HepG2 (cell line): ENCODE measurements around the gene CASP7. TPM values are rescaled to one million over a fixed set of nuclear protein-coding genes. Genes with fewer than 3 reads are reported as not detected.

ENCODE experiments used
- DPF2 ChIP-seq: sonication (generic); formaldehyde crosslinking; IDR thresholded peaks from 2 replicates; pipeline ENCODE4 v1.4.0; 2020; ENCODE audit warnings: mild to moderate bottlenecking, low read depth, missing genetic modification reagents, borderline replicate concordance
- FOXA3 ChIP-seq: IDR thresholded peaks from 2 replicates; pipeline ENCODE4 v1.6.1; 2016; ENCODE audit warnings: missing genetic modification reagents, missing compliant biosample characterization
- FOXC1 ChIP-seq: sonication (generic); formaldehyde crosslinking; IDR thresholded peaks from 2 replicates; pipeline ENCODE4 v1.8.0; 2022; ENCODE audit warnings: mild to moderate bottlenecking, missing genetic modification reagents, borderline replicate concordance
- GABPA ChIP-seq, 2 experiments: IDR thresholded peaks; 2 replicates each; pipeline ENCODE4 v1.6.1; 2011 to 2016; ENCODE audit warnings: low read depth in 2 of 2, low read length in 1 of 2, missing biosample characterization in 1 of 2, missing genetic modification characterization in 1 of 2
- ISX ChIP-seq: sonication (generic); formaldehyde crosslinking; conservative IDR thresholded peaks from 2 replicates; pipeline ENCODE4 v1.5.0; 2020; ENCODE audit warnings: missing genetic modification reagents
- MTA1 ChIP-seq: sonication (generic); formaldehyde crosslinking; IDR thresholded peaks from 2 replicates; pipeline ENCODE4 v1.4.0; 2020; ENCODE audit warnings: missing genetic modification reagents, mild to moderate bottlenecking, borderline replicate concordance
- RFX5 ChIP-seq: IDR thresholded peaks from 2 replicates; pipeline ENCODE4 v1.6.1; 2011; ENCODE audit warnings: low read depth, low read length, improper control_type of control experiment
- SNRNP70 ChIP-seq: fragments of 200-400 bp; formaldehyde crosslinking; IDR thresholded peaks from 2 replicates; pipeline ENCODE4 v1.6.1; 2017; ENCODE audit warnings: mild to moderate bottlenecking, low read depth, low read length, moderate library complexity
- ZFP62 ChIP-seq: sonication (generic); formaldehyde crosslinking; IDR thresholded peaks from 2 replicates; pipeline ENCODE4 v1.4.0; 2020; ENCODE audit warnings: missing genetic modification reagents
- ZNF33B ChIP-seq: sonication (generic); formaldehyde crosslinking; IDR thresholded peaks from 2 replicates; pipeline ENCODE4 v1.5.1; 2020; ENCODE audit warnings: mild to moderate bottlenecking, missing genetic modification reagents
- ZNF572 ChIP-seq: sonication (generic); formaldehyde crosslinking; IDR thresholded peaks from 2 replicates; pipeline ENCODE4 v1.5.1; 2020; ENCODE audit warnings: mild to moderate bottlenecking, missing genetic modification reagents
- ZNF605 ChIP-seq: sonication (generic); formaldehyde crosslinking; IDR thresholded peaks from 2 replicates; pipeline ENCODE4 v1.8.0; 2022; ENCODE audit warnings: mild to moderate bottlenecking, missing genetic modification reagents
- ZNF773 ChIP-seq: sonication (generic); formaldehyde crosslinking; IDR thresholded peaks from 2 replicates; pipeline ENCODE4 v1.4.0; 2020; ENCODE audit warnings: missing genetic modification reagents, borderline replicate concordance
- polyA plus RNA-seq, 8 experiments: library from polyadenylated mRNA; depleted of rRNA in 3 of 8; stranded (reverse) in 7 of 8; unstranded in 1 of 8; fragments of >200 nt; fragmentation: Illumina TruSeq in 4 of 8; extraction: Trizol in 4 of 8; gene quantifications; 2 replicates each; pipeline versions ENCODE4 v1.2.1 to v1.2.3, GENCODE V29; 2011 to 2016; ENCODE audit warnings: low read depth in 4 of 8, missing spikeins in 1 of 8, mixed read lengths in 1 of 8; ENCODE audit not compliant: insufficient read depth in 1 of 8
- total RNA-seq, 5 experiments: library from RNA; depleted of rRNA; stranded (reverse); fragments of >200 nt; fragmentation: Illumina TruSeq; extraction: Trizol; gene quantifications; 2 replicates each; pipeline ENCODE4 v1.2.3, GENCODE V29; 2016; ENCODE audit warnings: low read depth in 1 of 5
- TF ChIP-seq, protein P1 (sequence below): sonication (generic); formaldehyde crosslinking; conservative IDR thresholded peaks from 2 replicates; pipeline ENCODE4 v1.4.0; 2020; ENCODE audit warnings: missing genetic modification reagents
- TF ChIP-seq, protein P2 (sequence below): sonication (generic); formaldehyde crosslinking; IDR thresholded peaks from 2 replicates; pipeline ENCODE4 v1.8.0; 2023; ENCODE audit warnings: mild to moderate bottlenecking, missing genetic modification reagents
- TF ChIP-seq, protein P3 (sequence below): sonication (generic); formaldehyde crosslinking; IDR thresholded peaks from 2 replicates; pipeline ENCODE4 v1.5.0; 2020; ENCODE audit warnings: missing genetic modification reagents
- TF ChIP-seq, protein P4 (sequence below): sonication (generic); formaldehyde crosslinking; IDR thresholded peaks from 2 replicates; pipeline ENCODE4 v1.4.0; 2020; ENCODE audit warnings: missing genetic modification reagents
- TF ChIP-seq, protein P5 (sequence below): sonication (generic); formaldehyde crosslinking; conservative IDR thresholded peaks from 2 replicates; pipeline ENCODE4 v1.8.0; 2022; ENCODE audit warnings: missing genetic modification reagents
- TF ChIP-seq, protein P6 (sequence below): sonication (generic); formaldehyde crosslinking; IDR thresholded peaks from 2 replicates; pipeline ENCODE4 v1.4.0; 2020; ENCODE audit warnings: missing genetic modification reagents, mild to moderate bottlenecking, borderline replicate concordance

The CASP7 gene
- total and polyA plus RNA-seq, 2 of the 13 experiments (the other 11 are each of a cell fraction or from before 2014, with no cell fraction given): 11.9 to 39.3 TPM

DNA sequence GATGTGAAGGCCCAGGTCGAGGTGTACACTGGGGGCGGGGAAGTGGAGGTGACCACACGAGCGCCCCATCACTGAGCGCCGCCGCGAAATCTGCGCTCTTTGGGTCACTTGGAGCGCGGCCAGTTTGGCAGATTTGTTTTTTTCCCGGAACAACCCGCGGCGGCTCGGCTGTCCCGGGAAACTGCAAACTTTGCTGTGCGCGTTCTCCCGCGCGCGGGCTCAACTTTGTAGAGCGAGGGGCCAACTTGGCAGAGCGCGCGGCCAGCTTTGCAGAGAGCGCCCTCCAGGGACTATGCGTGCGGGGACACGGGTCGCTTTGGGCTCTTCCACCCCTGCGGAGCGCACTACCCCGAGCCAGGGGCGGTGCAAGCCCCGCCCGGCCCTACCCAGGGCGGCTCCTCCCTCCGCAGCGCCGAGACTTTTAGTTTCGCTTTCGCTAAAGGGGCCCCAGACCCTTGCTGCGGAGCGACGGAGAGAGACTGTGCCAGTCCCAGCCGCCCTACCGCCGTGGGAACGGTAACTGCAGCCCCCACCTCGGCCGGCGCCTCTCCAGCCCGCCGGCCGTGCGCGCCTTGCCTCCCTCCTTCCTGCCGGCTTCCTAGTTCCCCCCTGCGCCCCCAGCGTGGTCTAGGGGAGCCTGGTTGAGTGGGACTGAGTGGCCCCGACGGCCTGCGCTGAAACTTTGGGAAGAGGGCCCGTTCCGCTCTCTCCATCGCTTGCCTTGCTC, at the start of gene CASP7 (continued):
- TF ChIP-seq, protein P1, sequence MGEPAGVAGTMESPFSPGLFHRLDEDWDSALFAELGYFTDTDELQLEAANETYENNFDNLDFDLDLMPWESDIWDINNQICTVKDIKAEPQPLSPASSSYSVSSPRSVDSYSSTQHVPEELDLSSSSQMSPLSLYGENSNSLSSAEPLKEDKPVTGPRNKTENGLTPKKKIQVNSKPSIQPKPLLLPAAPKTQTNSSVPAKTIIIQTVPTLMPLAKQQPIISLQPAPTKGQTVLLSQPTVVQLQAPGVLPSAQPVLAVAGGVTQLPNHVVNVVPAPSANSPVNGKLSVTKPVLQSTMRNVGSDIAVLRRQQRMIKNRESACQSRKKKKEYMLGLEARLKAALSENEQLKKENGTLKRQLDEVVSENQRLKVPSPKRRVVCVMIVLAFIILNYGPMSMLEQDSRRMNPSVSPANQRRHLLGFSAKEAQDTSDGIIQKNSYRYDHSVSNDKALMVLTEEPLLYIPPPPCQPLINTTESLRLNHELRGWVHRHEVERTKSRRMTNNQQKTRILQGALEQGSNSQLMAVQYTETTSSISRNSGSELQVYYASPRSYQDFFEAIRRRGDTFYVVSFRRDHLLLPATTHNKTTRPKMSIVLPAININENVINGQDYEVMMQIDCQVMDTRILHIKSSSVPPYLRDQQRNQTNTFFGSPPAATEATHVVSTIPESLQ: no peak
- TF ChIP-seq, protein P2, sequence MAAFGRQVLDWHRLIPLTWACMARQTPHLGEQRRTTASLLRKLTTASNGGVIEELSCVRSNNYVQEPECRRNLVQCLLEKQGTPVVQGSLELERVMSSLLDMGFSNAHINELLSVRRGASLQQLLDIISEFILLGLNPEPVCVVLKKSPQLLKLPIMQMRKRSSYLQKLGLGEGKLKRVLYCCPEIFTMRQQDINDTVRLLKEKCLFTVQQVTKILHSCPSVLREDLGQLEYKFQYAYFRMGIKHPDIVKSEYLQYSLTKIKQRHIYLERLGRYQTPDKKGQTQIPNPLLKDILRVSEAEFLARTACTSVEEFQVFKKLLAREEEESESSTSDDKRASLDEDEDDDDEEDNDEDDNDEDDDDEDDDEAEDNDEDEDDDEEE (CRISPR knock-in tag): 0 out of 2 replicates have a peak, but pooled peaks have one; percentile 49
- TF ChIP-seq ZNF572 (CRISPR knock-in tag) (no peak), ZNF773 (CRISPR knock-in tag) (0 out of 2 replicates have a peak, but pooled peaks have one; percentile 20), ZFP62 (no peak), RFX5 (no peak), SNRNP70 (no peak), DPF2 (CRISPR knock-in tag) (no peak), FOXC1 (CRISPR knock-in tag) (peak; percentile 74; the same call in 1 of the 2 replicates), ZNF605 (peak; percentile 41; the same call in 1 of the 2 replicates), ZNF33B (no peak), GABPA (IDR thresholded peaks at IDR 0.05; ENCODE audit: low read depth, low read length) (no peak), GABPA (CRISPR knock-in tag; IDR thresholded peaks at IDR 0.05; ENCODE audit: low read depth) (peak; percentile 23; the same call in 1 of the 2 replicates), MTA1 (CRISPR knock-in tag) (no peak), FOXA3 (CRISPR knock-in tag) (no peak), ISX (CRISPR knock-in tag) (no peak)
- TF ChIP-seq, protein P3, sequence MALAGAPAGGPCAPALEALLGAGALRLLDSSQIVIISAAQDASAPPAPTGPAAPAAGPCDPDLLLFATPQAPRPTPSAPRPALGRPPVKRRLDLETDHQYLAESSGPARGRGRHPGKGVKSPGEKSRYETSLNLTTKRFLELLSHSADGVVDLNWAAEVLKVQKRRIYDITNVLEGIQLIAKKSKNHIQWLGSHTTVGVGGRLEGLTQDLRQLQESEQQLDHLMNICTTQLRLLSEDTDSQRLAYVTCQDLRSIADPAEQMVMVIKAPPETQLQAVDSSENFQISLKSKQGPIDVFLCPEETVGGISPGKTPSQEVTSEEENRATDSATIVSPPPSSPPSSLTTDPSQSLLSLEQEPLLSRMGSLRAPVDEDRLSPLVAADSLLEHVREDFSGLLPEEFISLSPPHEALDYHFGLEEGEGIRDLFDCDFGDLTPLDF: peak; percentile 80; the same call in 1 of the 2 replicates
- TF ChIP-seq, protein P4, sequence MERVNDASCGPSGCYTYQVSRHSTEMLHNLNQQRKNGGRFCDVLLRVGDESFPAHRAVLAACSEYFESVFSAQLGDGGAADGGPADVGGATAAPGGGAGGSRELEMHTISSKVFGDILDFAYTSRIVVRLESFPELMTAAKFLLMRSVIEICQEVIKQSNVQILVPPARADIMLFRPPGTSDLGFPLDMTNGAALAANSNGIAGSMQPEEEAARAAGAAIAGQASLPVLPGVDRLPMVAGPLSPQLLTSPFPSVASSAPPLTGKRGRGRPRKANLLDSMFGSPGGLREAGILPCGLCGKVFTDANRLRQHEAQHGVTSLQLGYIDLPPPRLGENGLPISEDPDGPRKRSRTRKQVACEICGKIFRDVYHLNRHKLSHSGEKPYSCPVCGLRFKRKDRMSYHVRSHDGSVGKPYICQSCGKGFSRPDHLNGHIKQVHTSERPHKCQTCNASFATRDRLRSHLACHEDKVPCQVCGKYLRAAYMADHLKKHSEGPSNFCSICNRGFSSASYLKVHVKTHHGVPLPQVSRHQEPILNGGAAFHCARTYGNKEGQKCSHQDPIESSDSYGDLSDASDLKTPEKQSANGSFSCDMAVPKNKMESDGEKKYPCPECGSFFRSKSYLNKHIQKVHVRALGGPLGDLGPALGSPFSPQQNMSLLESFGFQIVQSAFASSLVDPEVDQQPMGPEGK (CRISPR knock-in tag): peak; percentile 32; the same call in 1 of the 2 replicates
- TF ChIP-seq, protein P5, sequence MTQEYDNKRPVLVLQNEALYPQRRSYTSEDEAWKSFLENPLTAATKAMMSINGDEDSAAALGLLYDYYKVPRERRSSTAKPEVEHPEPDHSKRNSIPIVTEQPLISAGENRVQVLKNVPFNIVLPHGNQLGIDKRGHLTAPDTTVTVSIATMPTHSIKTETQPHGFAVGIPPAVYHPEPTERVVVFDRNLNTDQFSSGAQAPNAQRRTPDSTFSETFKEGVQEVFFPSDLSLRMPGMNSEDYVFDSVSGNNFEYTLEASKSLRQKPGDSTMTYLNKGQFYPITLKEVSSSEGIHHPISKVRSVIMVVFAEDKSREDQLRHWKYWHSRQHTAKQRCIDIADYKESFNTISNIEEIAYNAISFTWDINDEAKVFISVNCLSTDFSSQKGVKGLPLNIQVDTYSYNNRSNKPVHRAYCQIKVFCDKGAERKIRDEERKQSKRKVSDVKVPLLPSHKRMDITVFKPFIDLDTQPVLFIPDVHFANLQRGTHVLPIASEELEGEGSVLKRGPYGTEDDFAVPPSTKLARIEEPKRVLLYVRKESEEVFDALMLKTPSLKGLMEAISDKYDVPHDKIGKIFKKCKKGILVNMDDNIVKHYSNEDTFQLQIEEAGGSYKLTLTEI (CRISPR knock-in tag): no peak
- TF ChIP-seq, protein P6, sequence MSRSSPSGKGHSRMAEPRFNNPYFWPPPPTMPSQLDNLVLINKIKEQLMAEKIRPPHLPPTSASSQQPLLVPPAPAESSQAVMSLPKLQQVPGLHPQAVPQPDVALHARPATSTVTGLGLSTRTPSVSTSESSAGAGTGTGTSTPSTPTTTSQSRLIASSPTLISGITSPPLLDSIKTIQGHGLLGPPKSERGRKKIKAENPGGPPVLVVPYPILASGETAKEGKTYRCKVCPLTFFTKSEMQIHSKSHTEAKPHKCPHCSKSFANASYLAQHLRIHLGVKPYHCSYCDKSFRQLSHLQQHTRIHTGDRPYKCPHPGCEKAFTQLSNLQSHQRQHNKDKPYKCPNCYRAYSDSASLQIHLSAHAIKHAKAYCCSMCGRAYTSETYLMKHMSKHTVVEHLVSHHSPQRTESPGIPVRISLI (CRISPR knock-in tag): no peak
